GM19395 (cell line): ENCODE measurements around the gene NAP1L5.

Experiments
- ATAC-seq: cut with Tn5 transposase; IDR thresholded peaks from one replicate; pipeline ENCODE4 v1.9.1; 2021; ENCODE audit warnings: mild to moderate bottlenecking, moderate library complexity; ENCODE audit not compliant: unreplicated experiment

The NAP1L5 gene, protein sequence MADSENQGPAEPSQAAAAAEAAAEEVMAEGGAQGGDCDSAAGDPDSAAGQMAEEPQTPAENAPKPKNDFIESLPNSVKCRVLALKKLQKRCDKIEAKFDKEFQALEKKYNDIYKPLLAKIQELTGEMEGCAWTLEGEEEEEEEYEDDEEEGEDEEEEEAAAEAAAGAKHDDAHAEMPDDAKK

DNA sequence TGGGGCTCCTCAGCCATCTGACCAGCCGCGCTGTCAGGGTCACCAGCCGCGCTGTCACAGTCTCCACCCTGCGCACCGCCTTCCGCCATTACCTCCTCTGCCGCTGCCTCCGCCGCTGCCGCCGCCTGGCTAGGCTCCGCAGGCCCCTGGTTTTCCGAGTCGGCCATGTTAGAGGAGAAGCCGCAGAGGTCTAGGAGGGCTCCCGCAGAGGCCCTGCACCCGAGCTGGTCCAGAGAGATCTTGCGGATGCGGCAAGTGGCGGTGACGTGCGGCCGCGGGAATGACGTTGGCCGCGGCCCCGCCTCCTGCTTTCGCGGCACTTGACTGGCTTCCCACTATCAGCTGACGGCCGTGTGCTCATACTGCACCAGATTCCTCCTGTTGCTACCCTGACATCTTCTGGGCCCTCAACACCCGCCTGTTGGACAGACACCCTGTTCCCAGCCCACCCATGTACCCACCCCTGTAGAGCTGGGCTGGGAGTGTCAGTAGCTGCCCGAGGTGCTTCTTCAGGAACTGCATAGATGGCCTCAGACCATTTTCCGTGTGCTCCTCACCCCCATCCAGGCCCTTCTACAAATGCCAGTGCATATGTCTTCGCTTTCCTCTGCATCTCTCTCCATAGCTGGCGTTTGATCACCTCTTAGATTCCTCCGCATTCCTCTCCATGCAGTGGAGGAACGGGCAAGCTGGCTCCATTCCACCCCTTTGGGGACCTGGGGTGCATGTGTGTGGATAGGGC lies at the start of gene NAP1L5:
NAP1L5 (minus strand) TSS at position 242 of the 742 bp plus-strand sequence; CDS start at position 167, 75 bp downstream.
- peak; percentile 93 for ATAC-seq

DNA sequence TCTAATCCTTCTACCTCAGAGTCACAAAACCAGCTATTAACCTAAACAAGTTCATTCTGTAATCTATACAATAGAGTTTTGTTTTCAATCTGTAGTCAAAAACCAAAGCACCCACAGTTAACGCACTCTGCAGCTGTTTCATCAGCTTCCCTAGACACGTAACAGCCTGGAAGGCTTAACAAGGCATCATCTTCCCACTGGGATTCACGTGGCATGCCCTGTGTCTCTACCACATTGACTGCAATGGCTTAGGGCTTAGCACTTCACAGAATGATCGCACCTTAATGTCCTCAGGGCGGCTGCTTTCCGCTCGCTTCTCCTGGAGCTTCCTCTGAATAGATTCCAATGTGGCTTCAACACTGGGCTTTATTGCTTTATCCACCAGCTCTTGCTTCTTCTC lies 49.7 kb upstream of the NAP1L5 start:
- ATAC-seq: no peak

DNA sequence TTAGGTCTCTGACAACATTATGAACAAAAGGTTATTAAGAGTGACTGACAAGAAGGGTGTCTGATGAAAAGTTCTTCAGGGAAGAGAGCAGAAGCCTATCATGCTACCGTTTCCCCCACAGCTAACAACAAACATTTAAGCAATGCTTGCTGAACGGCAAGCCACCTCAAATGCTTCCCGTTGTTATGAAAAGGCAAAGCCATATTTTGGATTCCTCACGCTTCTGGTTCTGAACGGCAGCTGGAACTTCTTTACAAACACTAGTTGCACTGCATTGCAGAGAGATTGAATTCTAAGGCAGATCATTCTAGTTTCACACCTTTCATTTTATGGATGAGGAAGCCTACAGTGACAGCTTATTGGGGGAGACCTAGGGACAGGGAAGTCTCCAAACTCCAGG lies 48.6 kb upstream of the NAP1L5 start:
- ATAC-seq: no peak

DNA sequence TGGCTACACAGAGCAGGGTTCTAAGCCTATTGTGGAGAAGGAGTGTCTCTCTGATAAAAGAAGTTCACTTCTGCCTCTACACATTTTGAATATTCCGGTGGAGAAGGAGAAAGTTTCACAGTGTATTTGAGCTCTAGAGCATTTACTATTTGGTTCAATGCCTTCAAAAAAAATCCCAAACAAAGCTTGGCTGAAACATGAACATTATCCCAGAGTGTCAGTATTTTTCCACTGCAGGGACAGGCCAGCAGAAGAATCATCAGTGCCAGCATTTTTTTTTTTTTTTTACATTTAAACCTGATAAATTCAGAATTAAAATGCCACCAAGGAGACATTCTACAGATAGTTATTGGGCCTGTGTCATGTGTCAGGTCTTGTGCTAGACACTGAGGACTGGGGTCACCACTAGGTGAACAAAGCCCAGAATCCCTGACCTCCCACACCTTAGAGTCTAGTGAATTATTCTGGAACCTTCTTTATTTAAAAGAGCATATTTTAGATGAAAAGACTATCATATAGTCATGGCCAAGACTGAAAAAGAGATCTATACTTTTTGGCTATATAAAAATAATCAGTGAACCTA lies 48.0 kb upstream of the NAP1L5 start:
- no peak for ATAC-seq

DNA sequence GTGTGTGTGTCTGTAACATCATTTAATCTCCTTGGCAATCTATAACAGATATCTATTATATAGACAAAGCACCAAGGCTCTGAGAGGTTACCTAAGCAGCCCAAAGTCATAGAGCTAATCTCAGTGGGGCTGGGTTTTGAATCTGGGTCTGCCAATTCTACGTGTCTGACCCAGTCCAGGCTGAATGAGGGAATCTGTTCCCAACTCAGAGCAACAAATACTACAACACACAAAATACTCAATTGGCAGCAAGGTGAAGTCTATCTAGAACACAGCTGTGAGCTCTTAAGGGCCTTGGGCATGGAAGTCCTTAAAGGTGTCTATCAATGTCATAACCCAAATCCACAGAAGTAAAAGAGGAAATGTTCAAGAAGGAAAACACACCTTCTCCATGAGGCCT lies 47.5 kb upstream of the NAP1L5 start:
- ATAC-seq: no peak

DNA sequence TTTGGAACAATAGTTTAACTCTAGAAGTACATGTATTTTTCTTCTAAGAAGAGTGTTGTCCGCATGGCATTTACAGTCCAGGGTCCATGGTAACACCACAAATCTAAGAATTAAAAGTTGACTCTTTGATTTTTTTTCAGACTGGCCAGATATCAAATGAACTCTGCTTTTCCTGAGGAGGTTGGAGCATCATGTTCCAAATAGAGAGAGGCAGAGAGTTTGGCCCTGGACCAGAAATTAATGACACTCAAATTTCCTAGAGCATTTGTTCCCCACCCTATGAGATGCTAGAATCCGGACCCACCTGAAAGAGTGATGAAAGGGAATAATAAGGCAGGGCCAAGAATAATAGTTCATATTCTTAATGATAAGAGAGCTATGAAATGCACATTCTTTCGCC lies 47.0 kb upstream of the NAP1L5 start:
- ATAC-seq: no peak

DNA sequence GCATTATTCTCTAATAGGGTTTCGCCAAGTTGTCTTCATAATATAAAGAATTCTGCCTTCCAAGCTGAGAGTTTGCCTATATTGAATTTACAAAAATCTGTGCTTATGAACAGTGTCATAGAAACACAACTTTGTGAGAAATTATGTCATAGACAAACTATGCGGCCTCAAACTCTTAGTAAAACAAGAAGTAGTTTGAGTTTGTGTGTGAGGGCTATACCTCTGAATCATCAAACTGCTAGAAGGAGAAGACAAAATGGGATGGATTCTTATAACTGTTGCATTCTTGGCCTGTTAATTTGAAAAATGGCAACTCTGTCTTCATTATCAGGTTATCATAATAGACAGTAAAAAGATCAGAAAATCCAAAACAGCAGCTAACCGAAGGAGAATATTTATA lies 46.1 kb upstream of the NAP1L5 start:
- ATAC-seq: no peak

DNA sequence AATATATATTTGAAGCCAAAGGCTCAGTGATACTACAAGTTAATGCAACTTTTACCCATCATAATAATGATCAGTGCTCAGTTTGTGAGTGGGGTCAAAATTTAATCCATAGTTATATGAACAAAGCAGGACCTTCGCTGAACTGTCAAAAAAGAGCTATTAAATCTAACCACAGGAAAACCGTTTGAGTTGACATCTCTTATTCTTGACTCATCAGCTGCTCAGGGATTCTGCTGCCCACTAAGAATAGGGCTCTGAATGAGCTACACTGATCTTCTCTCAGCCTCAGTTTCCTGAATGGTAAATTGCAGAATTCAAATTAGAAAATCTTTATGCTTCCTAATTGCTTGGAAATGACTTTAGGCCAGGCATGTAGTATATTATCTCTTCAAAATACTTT lies 44.9 kb upstream of the NAP1L5 start:
- ATAC-seq: no peak

DNA sequence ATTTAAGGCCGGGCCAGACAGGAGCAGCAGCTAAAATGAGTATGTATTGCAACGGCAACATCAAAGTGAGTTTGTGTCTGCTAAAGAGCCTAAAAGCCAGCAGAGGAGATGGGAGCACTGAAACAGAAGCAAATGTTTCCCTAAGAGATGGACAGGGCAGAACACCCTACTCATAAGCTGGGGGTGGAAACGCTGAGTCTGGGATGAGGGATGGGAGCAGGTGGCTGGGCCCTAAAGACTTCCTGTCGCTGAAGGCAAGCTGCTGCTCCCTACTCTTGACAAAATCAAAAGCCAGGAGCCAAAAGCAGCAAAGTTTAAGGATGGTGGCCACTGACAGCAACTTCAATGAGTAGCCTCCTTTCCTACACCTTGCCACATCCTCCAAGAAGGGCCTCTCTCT lies 40.6 kb upstream of the NAP1L5 start:
- no peak for ATAC-seq

DNA sequence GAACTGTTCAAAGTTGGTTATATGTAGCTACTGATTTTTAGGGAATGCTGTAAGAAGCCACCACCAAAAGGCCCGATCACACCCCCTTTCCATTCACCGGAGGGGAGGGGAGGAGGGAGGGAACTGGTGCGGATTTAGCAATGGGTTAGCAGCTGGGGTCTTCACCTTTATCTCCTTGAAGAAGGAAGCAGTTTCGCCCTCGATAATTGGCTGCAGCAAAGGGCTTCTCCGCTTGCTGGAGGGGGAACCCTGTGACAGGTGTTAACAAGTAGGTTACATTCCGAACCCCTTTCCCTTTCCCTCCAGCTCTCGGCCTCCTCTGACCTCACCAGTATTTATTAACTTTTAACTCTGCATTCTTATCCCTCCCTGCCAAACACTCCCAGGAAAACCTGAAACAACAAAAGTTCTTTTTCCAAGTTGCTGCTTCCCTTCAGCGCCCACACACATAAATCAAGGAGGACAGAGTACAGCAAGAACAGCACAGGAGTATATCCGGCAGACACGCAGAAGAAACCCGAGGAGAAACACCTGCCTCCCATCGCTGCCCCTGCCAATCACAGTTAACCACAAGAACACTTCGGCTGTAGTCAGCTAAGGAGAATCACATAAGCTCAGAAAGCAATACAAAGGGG lies 39.8 kb upstream of the NAP1L5 start:
- ATAC-seq: peak; percentile 98

DNA sequence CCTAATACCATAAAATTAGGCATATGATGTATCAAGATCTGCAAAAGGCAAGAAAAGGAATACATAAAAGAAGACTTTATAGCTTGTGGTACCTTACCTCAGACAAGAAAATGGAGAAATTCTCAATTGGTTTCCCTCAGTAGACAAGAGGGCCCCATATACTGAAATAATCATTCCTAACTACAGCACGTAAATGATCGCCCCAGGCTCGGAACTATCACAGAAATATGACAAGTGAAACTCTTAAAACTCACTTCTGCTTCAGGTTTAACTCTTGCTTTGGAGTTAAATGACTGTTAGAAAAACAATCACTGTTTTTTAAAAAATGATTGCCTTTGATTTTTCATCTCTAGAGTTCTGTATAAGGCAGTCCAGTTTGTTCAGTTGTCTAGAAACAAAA lies 38.6 kb upstream of the NAP1L5 start:
- ATAC-seq: peak; percentile 40

DNA sequence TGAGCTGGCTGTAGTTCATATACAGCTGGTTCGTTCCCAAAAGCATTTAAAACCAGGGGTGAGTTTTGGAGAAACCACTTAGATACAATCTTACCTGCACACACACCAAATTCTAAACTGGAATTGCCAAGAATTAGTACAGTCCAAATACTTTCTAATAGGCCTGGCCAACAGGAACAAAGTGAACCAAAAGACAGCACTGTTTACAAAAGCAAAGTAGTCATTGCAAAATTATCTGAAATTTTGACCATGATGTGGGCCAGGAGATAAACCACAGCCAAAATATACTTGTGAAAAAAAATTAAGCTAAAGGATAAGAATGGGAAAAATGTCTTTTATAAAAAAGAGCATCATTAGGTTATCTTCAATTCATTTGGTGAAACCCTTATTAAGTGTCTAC lies 37.9 kb upstream of the NAP1L5 start:
- ATAC-seq: no peak

DNA sequence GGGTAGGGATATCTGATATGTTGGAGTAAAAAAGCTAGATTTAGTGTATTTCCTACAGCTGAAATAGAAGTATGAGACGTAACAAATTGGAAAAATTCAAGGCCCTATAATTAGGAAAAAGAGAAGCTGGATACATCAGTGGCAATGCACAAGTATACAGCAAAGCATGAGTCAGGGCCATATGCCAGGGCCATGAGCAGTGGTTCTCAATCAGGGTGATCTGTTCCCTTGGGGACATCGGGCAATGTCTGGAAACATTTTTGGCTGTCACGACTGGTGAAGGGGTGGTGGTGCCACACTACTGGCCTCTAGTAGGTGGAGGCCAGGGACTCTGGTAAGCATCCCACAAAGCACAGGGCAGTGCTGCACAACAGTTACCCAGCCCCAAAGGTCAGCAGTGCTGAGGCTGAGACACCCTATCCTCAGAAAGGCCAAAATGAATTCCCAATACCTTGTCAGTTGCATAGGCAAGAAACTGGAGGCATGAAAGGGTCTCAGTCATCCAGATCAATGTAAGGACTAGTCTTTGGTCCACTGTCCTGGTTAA lies 36.8 kb upstream of the NAP1L5 start:
- no peak for ATAC-seq

DNA sequence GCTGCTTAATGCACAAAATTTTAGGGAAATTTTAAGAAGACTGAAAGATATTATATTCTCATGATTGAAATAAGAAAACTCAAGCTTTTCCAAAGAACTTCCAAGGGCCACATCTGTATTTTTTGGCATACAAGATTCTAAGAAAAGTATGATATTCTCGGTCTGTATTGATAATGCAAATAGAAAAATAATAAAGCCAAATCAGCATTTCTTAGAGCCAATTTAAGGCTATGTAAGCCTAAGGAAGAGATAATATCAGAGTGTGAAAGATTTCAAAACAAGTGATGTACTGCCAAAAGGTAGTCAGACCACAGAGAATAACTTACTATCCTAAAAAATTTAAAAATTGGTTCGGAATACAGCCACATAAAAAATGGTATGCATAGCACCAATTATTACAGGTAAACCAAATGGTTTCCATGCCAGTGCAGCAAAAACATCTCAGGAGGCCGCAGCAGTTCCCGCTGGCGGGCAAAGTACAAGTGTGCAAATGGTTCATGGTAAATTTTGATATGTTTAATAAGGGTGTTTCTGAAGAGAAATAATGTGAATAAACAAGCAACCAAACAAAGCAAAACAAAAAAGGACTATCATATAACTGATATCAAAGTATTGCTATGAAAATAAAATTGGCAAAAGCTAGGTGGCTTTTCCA lies 35.2 kb upstream of the NAP1L5 start:
- no peak for ATAC-seq

DNA sequence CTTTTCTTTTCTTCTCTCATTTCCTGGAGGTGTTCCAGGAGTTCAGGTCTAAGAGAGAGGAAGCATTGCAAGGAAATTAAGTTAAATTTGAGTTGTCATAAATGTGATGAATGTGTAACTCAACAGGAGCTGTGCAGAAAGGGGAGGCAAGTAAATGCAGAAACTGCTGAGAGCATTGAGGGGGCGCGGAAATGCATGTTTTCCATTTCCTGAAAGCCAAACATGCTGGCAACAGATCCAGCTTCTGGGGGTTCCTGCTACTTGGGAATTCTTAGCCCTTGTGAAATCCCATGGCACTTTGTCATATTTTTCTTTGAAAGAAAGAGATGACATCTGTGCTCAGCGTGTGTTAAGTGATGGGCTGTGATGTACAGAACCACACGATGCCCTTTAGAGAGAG lies 33.8 kb upstream of the NAP1L5 start:
- no peak for ATAC-seq

DNA sequence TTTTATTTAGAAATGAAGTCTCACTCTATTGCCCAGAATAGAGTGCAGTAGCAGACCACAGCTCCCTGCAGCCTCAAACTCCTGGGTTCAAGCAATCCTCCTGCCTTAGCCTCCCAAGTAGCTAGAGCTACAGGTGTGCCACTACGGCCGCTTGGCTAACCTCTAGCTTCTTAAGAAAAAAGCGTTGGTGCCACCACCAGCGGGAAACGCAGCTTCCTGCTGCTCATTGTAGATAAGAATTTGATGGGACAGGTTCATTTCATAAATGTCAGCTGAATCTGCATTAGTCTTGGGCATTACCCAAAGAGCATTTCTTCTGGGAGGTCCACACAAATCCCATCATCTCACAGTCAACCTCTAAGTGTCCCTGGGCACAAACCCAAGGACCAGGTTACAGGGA lies 33.2 kb upstream of the NAP1L5 start:
- ATAC-seq: no peak

DNA sequence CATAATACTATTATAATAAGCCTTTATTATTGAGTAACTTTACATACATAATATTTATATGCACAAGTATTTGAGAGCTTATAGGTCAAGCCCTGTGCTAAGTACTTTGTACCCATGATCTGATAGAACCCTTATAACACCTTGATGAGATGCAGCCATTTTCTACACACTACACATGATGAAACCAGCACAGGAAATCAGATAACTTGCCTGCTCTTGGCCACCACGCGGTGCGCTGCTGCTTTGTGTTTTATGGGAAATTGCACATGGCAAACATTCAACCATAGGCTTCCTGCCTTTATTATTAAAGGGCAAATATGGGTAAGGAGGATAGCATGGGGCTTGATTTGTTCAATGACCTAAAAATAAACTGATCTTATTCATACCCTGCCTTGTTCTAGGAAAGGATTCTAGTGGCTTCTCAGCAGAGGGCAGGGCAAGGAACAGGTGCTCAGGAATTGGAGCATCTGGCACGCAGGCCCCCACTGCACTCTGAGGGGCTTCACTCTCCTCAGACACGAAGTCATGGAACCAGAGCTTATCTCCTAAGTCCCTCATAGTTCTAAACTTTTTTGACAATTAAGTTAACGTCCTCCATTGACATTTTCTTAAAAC lies 31.6 kb upstream of the NAP1L5 start:
- ATAC-seq: no peak

DNA sequence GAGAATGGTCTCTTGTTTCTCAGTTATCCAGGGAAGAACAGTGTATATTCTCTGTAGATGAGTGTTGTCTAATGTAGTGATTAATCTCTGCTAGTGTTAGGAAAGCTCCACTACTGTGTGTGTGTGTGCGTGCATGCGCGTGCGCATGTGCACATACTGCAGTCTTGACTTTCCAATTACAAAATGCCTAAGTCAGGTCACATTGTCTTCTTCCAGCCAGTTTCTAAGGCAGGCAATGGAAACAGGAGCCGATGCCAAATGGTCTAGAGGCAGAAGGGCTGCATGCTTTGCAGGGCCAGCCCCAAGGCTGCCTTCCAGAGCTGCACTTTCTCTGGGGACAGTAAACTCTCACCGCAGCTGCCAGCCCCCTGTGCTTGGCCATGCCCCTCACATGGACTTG lies 30.5 kb upstream of the NAP1L5 start:
- ATAC-seq: no peak

DNA sequence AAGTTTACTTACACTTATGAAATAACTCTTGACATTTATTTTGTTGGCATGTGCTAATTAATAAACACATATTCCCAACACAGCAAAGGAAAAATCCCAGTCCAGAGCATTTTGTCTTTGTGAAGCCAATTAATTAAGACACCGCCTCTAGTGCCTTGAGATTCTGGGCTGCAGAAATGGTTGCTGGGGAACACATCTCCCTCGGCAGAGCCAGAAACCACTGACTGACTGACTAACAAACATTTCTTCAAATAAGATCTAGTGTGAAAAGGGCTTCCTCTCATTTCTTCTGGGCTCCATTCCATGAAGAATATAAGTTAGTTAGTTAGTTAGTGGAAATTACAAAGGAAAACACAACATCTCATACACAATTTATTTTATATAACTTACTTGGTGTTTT lies 28.4 kb upstream of the NAP1L5 start:
- no peak for ATAC-seq

DNA sequence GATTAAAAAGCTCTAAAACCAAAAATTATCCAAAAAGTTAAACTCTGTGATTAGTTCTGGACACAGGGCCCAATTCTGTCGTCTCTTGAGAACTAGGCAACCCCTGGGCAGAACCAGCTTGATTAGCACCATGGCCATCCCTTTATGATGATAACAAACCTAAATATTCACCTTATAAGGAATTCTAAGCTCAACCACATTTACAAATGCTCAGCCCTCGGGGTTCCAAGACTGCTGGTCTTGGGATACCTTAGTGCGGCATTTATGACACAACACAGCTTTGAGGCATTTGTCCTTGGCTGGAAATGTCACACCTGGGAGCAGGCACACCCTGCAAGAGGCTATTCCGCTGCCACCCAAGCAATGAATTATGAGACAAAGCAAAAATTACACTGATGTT lies 27.5 kb upstream of the NAP1L5 start:
- ATAC-seq: no peak

DNA sequence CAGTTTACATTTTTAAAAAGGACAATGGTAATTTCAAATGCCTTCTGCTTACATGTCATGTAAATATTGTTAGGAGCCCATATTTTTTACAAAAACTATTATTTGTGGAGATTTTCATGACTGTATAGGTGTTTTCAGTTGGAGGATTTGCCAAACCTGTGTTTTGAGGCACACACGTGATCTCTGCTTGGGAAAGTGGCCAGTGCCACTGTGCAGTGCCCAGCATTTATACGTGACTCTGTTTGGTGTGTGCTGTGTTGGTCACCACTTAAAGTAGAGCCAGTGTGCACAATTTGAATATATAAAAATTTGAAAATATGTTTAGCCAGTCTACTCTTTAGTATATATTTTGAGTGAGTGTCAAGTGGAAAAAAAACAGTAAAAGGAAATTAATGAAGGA lies 26.8 kb upstream of the NAP1L5 start:
- no peak for ATAC-seq
